Upper lobe of right lung (tissue), 1 donor: ENCODE measurements around the gene SPTBN2. TPM values are rescaled to one million over a fixed set of nuclear protein-coding genes. Genes with fewer than 3 reads are reported as not detected.
A peak's percentile ranks its signal among the peaks of the same experiment; 100 is the strongest.
"Not testable (repeated sequence)": the region's sequence is repeated elsewhere in the genome, so short reads cannot be mapped to it uniquely, and the experiment has no call there.

Experiments
- ATAC-seq: fragments of 200-7000 bp; cut with Tn5 transposase; one replicate; pipeline ENCODE4 v1.9.1; 2020; ENCODE audit warnings: mild to moderate bottlenecking, moderate library complexity
- DNase-seq: peaks from one replicate; pipeline ENCODE4 v3.0.0-alpha.2; 2020
- H3K27ac ChIP-seq: fragments of 200-600 bp; one replicate; pipeline ENCODE4 v1.8.0; 2022
- H3K27me3 ChIP-seq: fragments of 200-600 bp; one replicate; pipeline ENCODE4 v1.8.0; 2022; ENCODE audit warnings: mild to moderate bottlenecking
- H3K36me3 ChIP-seq: fragments of 200-600 bp; one replicate; pipeline ENCODE4 v1.8.0; 2022
- H3K4me1 ChIP-seq: fragments of 200-600 bp; one replicate; pipeline ENCODE4 v1.8.0; 2022
- H3K4me3 ChIP-seq: fragments of 200-600 bp; one replicate; pipeline ENCODE4 v1.8.0; 2022; ENCODE audit warnings: mild to moderate bottlenecking
- H3K9me3 ChIP-seq: fragments of 200-600 bp; one replicate; pipeline ENCODE4 v1.8.0; 2022
- CTCF ChIP-seq: fragments of 200-600 bp; IDR thresholded peaks from one replicate; pipeline ENCODE4 v1.8.0; 2022; ENCODE audit warnings: antibody characterized with exemption
- intact Hi-C: fragments of 100-400 bp; cut with DNase I; formaldehyde crosslinking; loops from one replicate; pipeline ENCODE4 v1.11.0; 2022
- total RNA-seq: library from RNA; stranded (reverse); fragmentation: NEBNext Ultra II Directional; extraction: Animal tissue kit (Norgen Biotek cat#: 25700); gene quantifications from one replicate; pipeline ENCODE4 v1.2.1, GENCODE V29; 2021
- donor health status: DM: no; HTN: yes; CAD: no; lungs with severe emphysema.

Gene SPTBN2
- total RNA-seq, 1 donor from 2014 or later: 8.1 TPM

GRCh38 chr11:66729447-66729846, 431 bp upstream of the SPTBN2 start:
- H3K27me3 ChIP-seq: peaks cover 22% of the 10 kb centered on the region
- H3K4me1 ChIP-seq: peaks cover 10% of the 10 kb centered on the region
- no peak overlapping the region for H3K4me3 ChIP-seq
- ATAC-seq (no peak), DNase-seq (no peak)
- intact Hi-C loops: no loop called here
- no peak overlapping the region for H3K27ac ChIP-seq
- no peak for TF ChIP-seq CTCF
- H3K9me3 ChIP-seq: no peaks in the 10 kb centered on the region
- no peaks in the 10 kb centered on the region for H3K36me3 ChIP-seq

- Histone ChIP-seq H3K36me3 (no peaks in the 10 kb centered on the region), H3K27ac (no peak overlapping the region), H3K4me1 (peaks cover 10% of the 10 kb centered on the region), H3K4me3 (peak overlapping the region; percentile 44), H3K27me3 (peaks cover 22% of the 10 kb centered on the region), H3K9me3 (no peaks in the 10 kb centered on the region)
- ATAC-seq (peak; percentile 37), DNase-seq (no peak)
- TF ChIP-seq CTCF: no peak
- intact Hi-C loops: no loop called here
Observed at GRCh38 chr11:66728038-66728692, 851 bp downstream of the SPTBN2 start.

- Histone ChIP-seq H3K4me1 (peaks cover 10% of the 10 kb centered on the region), H3K9me3 (no peaks in the 10 kb centered on the region), H3K4me3 (peak overlapping the region; percentile 44), H3K27ac (no peak overlapping the region), H3K36me3 (no peaks in the 10 kb centered on the region), H3K27me3 (peaks cover 22% of the 10 kb centered on the region)
- TF ChIP-seq CTCF: no peak
- intact Hi-C loops: no loop called here
- DNase-seq: no peak
- ATAC-seq: peak; percentile 73
Observed at GRCh38 chr11:66727282-66728037, 1.6 kb downstream of the SPTBN2 start.

GRCh38 chr11:66725647-66726046, 3.4 kb downstream of the SPTBN2 start:
- Histone ChIP-seq H3K9me3 (no peaks in the 10 kb centered on the region), H3K27me3 (peaks cover 22% of the 10 kb centered on the region), H3K36me3 (no peaks in the 10 kb centered on the region), H3K4me3 (no peak overlapping the region), H3K27ac (no peak overlapping the region), H3K4me1 (peaks cover 10% of the 10 kb centered on the region)
- intact Hi-C loops: no loop called here
- DNase-seq: no peak
- no peak for ATAC-seq
- no peak for TF ChIP-seq CTCF

GRCh38 chr11:66725114-66725513, 3.9 kb downstream of the SPTBN2 start:
- Histone ChIP-seq H3K4me3 (no peak overlapping the region), H3K9me3 (no peaks in the 10 kb centered on the region), H3K4me1 (peaks cover 10% of the 10 kb centered on the region), H3K27me3 (peaks cover 21% of the 10 kb centered on the region), H3K27ac (no peak overlapping the region), H3K36me3 (no peaks in the 10 kb centered on the region)
- intact Hi-C loops: no loop called here
- TF ChIP-seq CTCF: no peak
- ATAC-seq: no peak
- DNase-seq: no peak

- H3K9me3 ChIP-seq, intact Hi-C loops, H3K36me3 ChIP-seq, H3K4me3 ChIP-seq, DNase-seq, ATAC-seq, H3K27ac ChIP-seq: not testable (repeated sequence)
- Histone ChIP-seq H3K27me3 (peaks cover 20% of the 10 kb centered on the region), H3K4me1 (peaks cover 10% of the 10 kb centered on the region)
Observed at GRCh38 chr11:66724167-66724566, 4.8 kb downstream of the SPTBN2 start.
